Measurements from ENCODE around the gene OR10A5.
"Not testable (repeated sequence)": the region's sequence is repeated elsewhere in the genome, so short reads cannot be mapped to it uniquely, and the experiment has no call there.

The OR10A5 gene

GRCh38 chr11:6844356-6844755 is 1.1 kb upstream of the OR10A5 start:
- TF ChIP-seq, protein P1, sequence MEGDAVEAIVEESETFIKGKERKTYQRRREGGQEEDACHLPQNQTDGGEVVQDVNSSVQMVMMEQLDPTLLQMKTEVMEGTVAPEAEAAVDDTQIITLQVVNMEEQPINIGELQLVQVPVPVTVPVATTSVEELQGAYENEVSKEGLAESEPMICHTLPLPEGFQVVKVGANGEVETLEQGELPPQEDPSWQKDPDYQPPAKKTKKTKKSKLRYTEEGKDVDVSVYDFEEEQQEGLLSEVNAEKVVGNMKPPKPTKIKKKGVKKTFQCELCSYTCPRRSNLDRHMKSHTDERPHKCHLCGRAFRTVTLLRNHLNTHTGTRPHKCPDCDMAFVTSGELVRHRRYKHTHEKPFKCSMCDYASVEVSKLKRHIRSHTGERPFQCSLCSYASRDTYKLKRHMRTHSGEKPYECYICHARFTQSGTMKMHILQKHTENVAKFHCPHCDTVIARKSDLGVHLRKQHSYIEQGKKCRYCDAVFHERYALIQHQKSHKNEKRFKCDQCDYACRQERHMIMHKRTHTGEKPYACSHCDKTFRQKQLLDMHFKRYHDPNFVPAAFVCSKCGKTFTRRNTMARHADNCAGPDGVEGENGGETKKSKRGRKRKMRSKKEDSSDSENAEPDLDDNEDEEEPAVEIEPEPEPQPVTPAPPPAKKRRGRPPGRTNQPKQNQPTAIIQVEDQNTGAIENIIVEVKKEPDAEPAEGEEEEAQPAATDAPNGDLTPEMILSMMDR (conservative IDR thresholded peaks at IDR 0.05): no peak
- no peak for TF ChIP-seq ZFX (IDR thresholded peaks at IDR 0.05)
- no peak overlapping the region for H3K27ac ChIP-seq

- TF ChIP-seq, protein P1 (conservative IDR thresholded peaks at IDR 0.05): no peak
- TF ChIP-seq ZFX (IDR thresholded peaks at IDR 0.05): no peak
- no peak overlapping the region for H3K27ac ChIP-seq
Observed at GRCh38 chr11:6850526-6850925, 5.0 kb downstream of the OR10A5 start.

- H3K27ac ChIP-seq: not testable (repeated sequence)
Observed at GRCh38 chr11:6854801-6855200, 9.3 kb downstream of the OR10A5 start.

- no peak overlapping the region for H3K27ac ChIP-seq
- TF ChIP-seq, protein P1 (conservative IDR thresholded peaks at IDR 0.05): no peak
- TF ChIP-seq ZFX (IDR thresholded peaks at IDR 0.05): no peak
Observed at GRCh38 chr11:6855971-6856541, 10.6 kb downstream of the OR10A5 start.

- no peak overlapping the region for H3K27ac ChIP-seq
- no peak for TF ChIP-seq ZFX (IDR thresholded peaks at IDR 0.05)
- TF ChIP-seq, protein P1 (conservative IDR thresholded peaks at IDR 0.05): no peak
Observed at GRCh38 chr11:6856871-6857270, 11.4 kb downstream of the OR10A5 start.

DNA sequence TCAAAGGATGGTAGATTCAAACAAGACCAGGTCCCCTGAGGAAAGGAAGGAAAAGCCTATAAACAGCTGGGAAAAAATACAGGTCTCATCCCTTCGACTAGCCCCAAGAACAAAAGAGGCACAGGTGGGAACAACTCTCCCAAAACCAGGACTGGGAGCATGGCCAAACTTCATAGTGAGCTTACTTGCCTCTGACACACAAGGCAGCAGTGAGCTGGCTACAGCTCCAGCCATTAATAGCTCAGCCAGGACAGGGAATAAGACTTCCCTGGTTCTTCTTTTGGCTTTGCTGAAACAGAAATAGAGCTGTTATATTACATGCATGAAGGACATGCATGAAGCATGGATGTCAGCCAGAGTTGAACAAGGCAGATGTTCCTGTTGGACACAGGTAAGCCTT is 17.5 kb downstream of the OR10A5 start, which contains the start of gene OR10A2:
Gene OR10A2 (plus strand): TSS at position 97 of the 400 bp plus-strand sequence. CDS start 6,698 bp downstream, outside the sequence.
- TF ChIP-seq, protein P1 (conservative IDR thresholded peaks at IDR 0.05): no peak
- TF ChIP-seq ZFX (IDR thresholded peaks at IDR 0.05): no peak
- no peak within 1 kb of the TSS for H3K27ac ChIP-seq

DNA sequence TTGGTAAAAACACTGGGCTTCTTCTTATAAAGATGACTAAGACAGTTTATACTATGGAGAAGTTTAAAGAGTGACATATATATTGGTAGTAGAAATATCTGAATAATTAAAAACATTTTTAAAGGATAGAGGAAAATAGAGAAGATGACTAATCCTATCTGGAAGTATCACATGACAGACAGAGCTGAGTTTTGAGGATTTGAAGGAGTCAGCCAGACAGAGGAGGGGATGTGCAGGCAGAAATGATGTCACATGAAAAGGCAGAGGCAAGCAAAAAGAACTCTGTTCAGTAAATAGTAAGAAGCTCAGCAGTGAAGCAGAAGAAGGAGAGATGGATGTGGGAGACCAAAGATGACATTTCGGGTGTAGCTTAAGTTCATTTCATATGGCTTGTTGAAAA is 19.0 kb downstream of the OR10A5 start:
- TF ChIP-seq ZFX (IDR thresholded peaks at IDR 0.05): no peak
- TF ChIP-seq, protein P1 (conservative IDR thresholded peaks at IDR 0.05): no peak
- H3K27ac ChIP-seq: no peak overlapping the region

DNA sequence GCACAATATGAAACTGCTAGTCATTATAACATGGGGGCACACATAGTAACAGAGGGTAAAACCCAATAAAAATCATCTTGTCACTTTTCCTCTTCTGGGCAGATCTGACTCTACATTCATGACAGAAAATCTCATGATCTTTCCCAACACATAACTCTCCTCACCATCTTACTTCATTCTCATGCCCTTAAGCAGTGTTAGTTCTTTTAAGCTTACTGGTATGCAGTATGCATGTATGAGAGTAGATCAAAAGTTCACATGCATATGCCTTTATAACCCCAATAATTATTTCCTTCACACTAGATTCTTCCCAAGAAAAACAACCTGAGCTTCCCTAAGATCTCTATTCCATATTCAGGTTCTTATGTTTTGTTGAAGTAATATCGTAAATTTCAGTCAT is 25.8 kb downstream of the OR10A5 start:
- TF ChIP-seq, protein P1 (conservative IDR thresholded peaks at IDR 0.05): no peak
- TF ChIP-seq ZFX (IDR thresholded peaks at IDR 0.05): no peak

More for the DNA sequence above, 25.8 kb downstream of the OR10A5 start:
- H3K27ac ChIP-seq: no peak overlapping the region
